GM23338 (cell line): ENCODE results near the gene NMRK2. TPM values are rescaled to one million over a fixed set of nuclear protein-coding genes. Genes with fewer than 3 reads are reported as not detected.
"Not testable (repeated sequence)": the region's sequence is repeated elsewhere in the genome, so short reads cannot be mapped to it uniquely, and the experiment has no call there.

Source experiments
- ATAC-seq: fragments of 200-7000 bp; cut with Tn5 transposase; 3 replicates; pipeline ENCODE4 v1.9.1; 2020
- DNase-seq: peaks from one replicate; pipeline ENCODE4 v3.0.0-alpha.2; 2015; ENCODE audit warnings: low spot score
- H2AFZ ChIP-seq: fragments of 200-600 bp; sonication (generic); 2 replicates; pipeline ENCODE4 v1.8.0; 2016; ENCODE audit warnings: antibody characterized with exemption, mild to moderate bottlenecking, moderate library complexity
- H3F3A ChIP-seq: fragments of 200-600 bp; sonication (generic); replicated peaks from 2 replicates; pipeline ENCODE4 v1.8.0; 2017; ENCODE audit warnings: antibody characterized with exemption, mixed run types, low read depth
- H3K27ac ChIP-seq: fragments of 200-600 bp; sonication (generic); 2 replicates; pipeline ENCODE4 v1.6.1; 2016; ENCODE audit warnings: low read depth
- H3K27me3 ChIP-seq: fragments of 200-600 bp; sonication (generic); 2 replicates; pipeline ENCODE4 v1.8.0; 2016; ENCODE audit warnings: mild to moderate bottlenecking, mixed run types, moderate library complexity; ENCODE audit not compliant: insufficient read depth
- H3K36me3 ChIP-seq: fragments of 200-600 bp; sonication (generic); 2 replicates; pipeline ENCODE4 v1.8.0; 2016; ENCODE audit warnings: mild to moderate bottlenecking; ENCODE audit not compliant: insufficient read depth
- H3K4me1 ChIP-seq: fragments of 200-600 bp; sonication (generic); 2 replicates; pipeline ENCODE4 v1.8.0; 2016; ENCODE audit warnings: mild to moderate bottlenecking, moderate library complexity; ENCODE audit not compliant: insufficient read depth
- H3K4me2 ChIP-seq: fragments of 200-600 bp; sonication (generic); 2 replicates; pipeline ENCODE4 v1.7.1; 2017; ENCODE audit warnings: mixed run types
- H3K4me3 ChIP-seq: fragments of 200-600 bp; sonication (generic); 2 replicates; pipeline ENCODE4 v1.6.1; 2016; ENCODE audit warnings: mixed run types
- H3K79me2 ChIP-seq: fragments of 200-600 bp; sonication (generic); replicated peaks from 2 replicates; pipeline ENCODE4 v1.8.0; 2017; ENCODE audit warnings: mild to moderate bottlenecking; ENCODE audit not compliant: insufficient read depth
- H3K9me2 ChIP-seq: fragments of 200-600 bp; sonication (generic); 2 replicates; pipeline ENCODE4 v1.8.0; 2017; ENCODE audit not compliant: insufficient read depth
- H4K20me1 ChIP-seq: fragments of 200-600 bp; sonication (generic); replicated peaks from 2 replicates; pipeline ENCODE4 v1.8.0; 2017; ENCODE audit warnings: mild to moderate bottlenecking; ENCODE audit not compliant: insufficient read depth
- H3K27ac Mint-ChIP-seq: 2 replicates; pipeline ENCODE4 v1.8.0; 2020; ENCODE audit warnings: inconsistent platforms, mild to moderate bottlenecking, moderate library complexity, mixed read lengths
- H3K27me3 Mint-ChIP-seq: 3 replicates; pipeline ENCODE4 v1.8.0; 2022; ENCODE audit warnings: low read depth, mild to moderate bottlenecking, moderate library complexity, mixed read lengths, inconsistent platforms; ENCODE audit not compliant: insufficient read depth, poor library complexity
- H3K36me3 Mint-ChIP-seq: 3 replicates; pipeline ENCODE4 v1.8.0; 2021; ENCODE audit warnings: low read depth, mild to moderate bottlenecking, inconsistent platforms, moderate library complexity, mixed read lengths
- H3K4me1 Mint-ChIP-seq: 3 replicates; pipeline ENCODE4 v1.8.0; 2020; ENCODE audit warnings: mild to moderate bottlenecking, inconsistent platforms, mixed read lengths
- H3K4me3 Mint-ChIP-seq: 3 replicates; pipeline ENCODE4 v1.8.0; 2021; ENCODE audit warnings: moderate library complexity, mild to moderate bottlenecking, inconsistent platforms, mixed read lengths
- H3K9me3 Mint-ChIP-seq: 3 replicates; pipeline ENCODE4 v1.8.0; 2020; ENCODE audit warnings: moderate library complexity, mild to moderate bottlenecking, inconsistent platforms, mixed read lengths
- ETS1 ChIP-seq: IDR thresholded peaks from 2 replicates; pipeline ENCODE4 v1.6.1; 2016; ENCODE audit warnings: antibody characterized with exemption
- EZH2 ChIP-seq: fragments of 200-600 bp; sonication (generic); IDR thresholded peaks from one replicate; pipeline ENCODE4 v1.8.0; 2017; ENCODE audit warnings: antibody characterized with exemption, mild to moderate bottlenecking, low read depth; ENCODE audit not compliant: unreplicated experiment
- JUNB ChIP-seq: IDR thresholded peaks from one replicate; pipeline ENCODE4 v1.6.1; 2016; ENCODE audit warnings: antibody characterized with exemption; ENCODE audit not compliant: unreplicated experiment
- NANOG ChIP-seq: IDR thresholded peaks from 2 replicates; pipeline ENCODE4 v1.6.1; 2016; ENCODE audit warnings: antibody characterized with exemption, borderline replicate concordance
- STAT1 ChIP-seq: IDR thresholded peaks from one replicate; pipeline ENCODE4 v1.6.1; 2016; ENCODE audit warnings: antibody characterized with exemption; ENCODE audit not compliant: unreplicated experiment
- ZNF114 ChIP-seq: fragments of 250-450 bp; sonication (Bioruptor Pico); IDR thresholded peaks from 2 replicates; pipeline ENCODE4 v1.5.0; 2020; ENCODE audit warnings: mild to moderate bottlenecking, moderate library complexity
- ZNF331 ChIP-seq: fragments of 250-450 bp; sonication (Bioruptor Pico); IDR thresholded peaks from 2 replicates; pipeline ENCODE4 v1.5.0; 2020; ENCODE audit warnings: low read depth, mild to moderate bottlenecking, moderate library complexity
- ZNF462 ChIP-seq: fragments of 250-450 bp; sonication (Bioruptor Pico); IDR thresholded peaks from 2 replicates; pipeline ENCODE4 v1.5.0; 2020; ENCODE audit warnings: mild to moderate bottlenecking, moderate library complexity
- polyA plus RNA-seq: library from polyadenylated mRNA; unstranded; fragments of >200 nt; fragmentation: Nextera tagmentation; extraction: Ambion mirVana; gene quantifications from 2 replicates; pipeline ENCODE4 v1.2.1, GENCODE V29; 2016
- total RNA-seq: library from RNA; depleted of rRNA; stranded (reverse); fragments of >200 nt; shearing (Covaris generic); gene quantifications from 2 replicates; pipeline ENCODE4 v1.2.3, GENCODE V29; 2014
- TF ChIP-seq, protein P1 (sequence below): IDR thresholded peaks from one replicate; pipeline ENCODE4 v1.6.1; 2018; ENCODE audit warnings: antibody characterized with exemption; ENCODE audit not compliant: unreplicated experiment

The NMRK2 gene
- total and polyA plus RNA-seq, 2 experiments from 2014 or later: 55.9 to 65.3 TPM

GRCh38 chr19:3938300-3938950, 5.6 kb downstream of the NMRK2 start:
- not testable (repeated sequence) for H3K4me3 Mint-ChIP-seq, H3K4me2 ChIP-seq, H3K27me3 Mint-ChIP-seq, H3K4me3 ChIP-seq, H3F3A ChIP-seq, H3K4me1 ChIP-seq, DNase-seq, H3K27me3 ChIP-seq, H3K27ac Mint-ChIP-seq, H3K4me1 Mint-ChIP-seq, H2AFZ ChIP-seq, H3K36me3 ChIP-seq, ATAC-seq, H4K20me1 ChIP-seq, H3K9me3 Mint-ChIP-seq, H3K9me2 ChIP-seq, H3K27ac ChIP-seq
- peaks cover 12% of the 10 kb centered on the region for H3K79me2 ChIP-seq
- peaks cover 23% of the 10 kb centered on the region for H3K36me3 Mint-ChIP-seq

DNA sequence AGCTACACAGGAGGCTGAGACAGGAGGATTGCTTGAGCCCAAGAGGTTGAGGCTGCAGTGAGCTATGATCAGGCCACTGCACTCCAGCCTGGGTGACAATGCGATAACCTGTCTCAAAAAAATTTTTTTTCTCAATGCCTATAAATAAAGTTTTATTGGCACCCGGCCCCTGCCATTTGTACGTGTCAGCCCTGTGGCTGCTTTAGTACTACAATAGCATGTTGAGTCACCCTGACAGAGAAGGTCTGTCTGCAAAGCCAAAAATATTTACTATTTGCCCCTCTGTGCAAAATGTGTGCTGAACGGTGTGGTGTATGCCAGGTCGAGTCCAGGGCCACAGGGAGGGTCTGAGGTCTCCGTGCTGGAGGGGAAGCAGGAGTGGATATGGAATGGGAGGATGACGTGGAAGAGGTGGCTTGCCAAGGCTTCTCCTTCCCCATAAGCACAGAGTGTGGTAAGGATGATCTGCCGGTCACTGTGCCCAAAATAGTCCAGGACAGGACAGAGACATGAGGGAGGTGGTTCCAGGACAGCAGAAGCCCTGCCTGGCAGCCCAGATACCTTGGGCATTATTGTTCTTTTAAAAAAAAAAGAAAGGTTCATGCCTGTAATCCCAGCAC, 10.0 kb downstream of the NMRK2 start:
- no peaks in the 10 kb centered on the region for H3K4me1 ChIP-seq
- no peaks in the 10 kb centered on the region for H3K9me3 Mint-ChIP-seq
- no peak overlapping the region for H3K4me2 ChIP-seq
- H3K9me2 ChIP-seq: no peaks in the 10 kb centered on the region
- H2AFZ ChIP-seq: no peak overlapping the region
- H3K4me3 ChIP-seq: no peak overlapping the region
- H3K27ac Mint-ChIP-seq: no peak overlapping the region
- peaks cover 8% of the 10 kb centered on the region for H3K27me3 Mint-ChIP-seq
- H3K4me1 Mint-ChIP-seq: no peaks in the 10 kb centered on the region
- ATAC-seq (no peak), DNase-seq (no peak)
- no peaks in the 10 kb centered on the region; the same call in 1 of the 2 replicates for H3K36me3 ChIP-seq
- H3K27ac ChIP-seq: no peak overlapping the region
- H3K27me3 ChIP-seq: no peaks in the 10 kb centered on the region
- H3K79me2 ChIP-seq: no peaks in the 10 kb centered on the region
- no peaks in the 10 kb centered on the region for H3F3A ChIP-seq
- no peak overlapping the region for H3K4me3 Mint-ChIP-seq
- peaks cover 34% of the 10 kb centered on the region for H3K36me3 Mint-ChIP-seq
- no peaks in the 10 kb centered on the region for H4K20me1 ChIP-seq
- TF ChIP-seq NANOG: no peak
- no peak for TF ChIP-seq JUNB
- TF ChIP-seq, protein P1, sequence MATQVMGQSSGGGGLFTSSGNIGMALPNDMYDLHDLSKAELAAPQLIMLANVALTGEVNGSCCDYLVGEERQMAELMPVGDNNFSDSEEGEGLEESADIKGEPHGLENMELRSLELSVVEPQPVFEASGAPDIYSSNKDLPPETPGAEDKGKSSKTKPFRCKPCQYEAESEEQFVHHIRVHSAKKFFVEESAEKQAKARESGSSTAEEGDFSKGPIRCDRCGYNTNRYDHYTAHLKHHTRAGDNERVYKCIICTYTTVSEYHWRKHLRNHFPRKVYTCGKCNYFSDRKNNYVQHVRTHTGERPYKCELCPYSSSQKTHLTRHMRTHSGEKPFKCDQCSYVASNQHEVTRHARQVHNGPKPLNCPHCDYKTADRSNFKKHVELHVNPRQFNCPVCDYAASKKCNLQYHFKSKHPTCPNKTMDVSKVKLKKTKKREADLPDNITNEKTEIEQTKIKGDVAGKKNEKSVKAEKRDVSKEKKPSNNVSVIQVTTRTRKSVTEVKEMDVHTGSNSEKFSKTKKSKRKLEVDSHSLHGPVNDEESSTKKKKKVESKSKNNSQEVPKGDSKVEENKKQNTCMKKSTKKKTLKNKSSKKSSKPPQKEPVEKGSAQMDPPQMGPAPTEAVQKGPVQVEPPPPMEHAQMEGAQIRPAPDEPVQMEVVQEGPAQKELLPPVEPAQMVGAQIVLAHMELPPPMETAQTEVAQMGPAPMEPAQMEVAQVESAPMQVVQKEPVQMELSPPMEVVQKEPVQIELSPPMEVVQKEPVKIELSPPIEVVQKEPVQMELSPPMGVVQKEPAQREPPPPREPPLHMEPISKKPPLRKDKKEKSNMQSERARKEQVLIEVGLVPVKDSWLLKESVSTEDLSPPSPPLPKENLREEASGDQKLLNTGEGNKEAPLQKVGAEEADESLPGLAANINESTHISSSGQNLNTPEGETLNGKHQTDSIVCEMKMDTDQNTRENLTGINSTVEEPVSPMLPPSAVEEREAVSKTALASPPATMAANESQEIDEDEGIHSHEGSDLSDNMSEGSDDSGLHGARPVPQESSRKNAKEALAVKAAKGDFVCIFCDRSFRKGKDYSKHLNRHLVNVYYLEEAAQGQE: no peak
- no peak for TF ChIP-seq ZNF462 (CRISPR knock-in tag)
- TF ChIP-seq EZH2: no peak
- no peak for TF ChIP-seq ZNF331 (CRISPR knock-in tag)
- TF ChIP-seq ETS1: no peak
- no peak for TF ChIP-seq STAT1
- TF ChIP-seq ZNF114 (CRISPR knock-in tag): no peak
